Posterior vena cava (tissue), 2 donors: ENCODE data around the gene PER3. TPM values are rescaled to one million over a fixed set of nuclear protein-coding genes. Genes with fewer than 3 reads are reported as not detected.
A peak's percentile ranks its signal among the peaks of the same experiment; 100 is the strongest.

Experiments
- DNase-seq: peaks from one replicate; pipeline ENCODE4 v3.0.0-alpha.2; 2020; ENCODE audit warnings: low spot score
- intact Hi-C, 2 donors: fragments of 100-400 bp; cut with DNase I; formaldehyde crosslinking; loops; one replicate each; pipeline versions ENCODE4 v1.14.1 to v1.14.2; 2022 to 2023
- long read RNA-seq, 2 donors: library from polyadenylated mRNA; unstranded; transcript quantifications; one replicate each; pipeline ENCODE4 v2.0.0, GENCODE V29; 2020 to 2021
- total RNA-seq, 2 donors: library from RNA; stranded (reverse); fragmentation: NEBNext Ultra II Directional; extraction: Animal tissue kit (Norgen Biotek cat#: 25700); gene quantifications; one replicate each; pipeline ENCODE4 v1.2.1, GENCODE V29; 2021
- donor health status: DM: yes; HTN: yes; CAD: no.
- donor health status: DM: yes; HTN: yes; CAD: no.

The PER3 gene
- 10 to 100 TPM; 11.3 to 19.0 TPM for total RNA-seq
- long read RNA-seq, donor 1, partial matches to known transcripts, result 3 of 5 reads
- long read RNA-seq, donor 1, other reads (novel, unspliced or antisense), result 1 of 5 reads
- long read RNA-seq, donor 2, partial matches to known transcripts, result 0 of 1 reads
- long read RNA-seq, donor 2, other reads (novel, unspliced or antisense), result 1 of 1 reads

GRCh38 chr1:7783826-7784491, at the start of gene PER3:
PER3 (plus strand) TSS chr1:7784291; CDS start chr1:7784878, 587 bp downstream.
- DNase-seq, result peak; percentile 99
- intact Hi-C loops, result loop anchor here in 1 of 2 donors (5.0 kb wide), 1 partner anchor 1792 kb away; the partner anchor contains the start of gene NPHP4

GRCh38 chr1:7738044-7738443, 46.0 kb upstream of the PER3 start:
- no peak for DNase-seq
- intact Hi-C loops, result no loop called here

GRCh38 chr1:7743346-7743745, 40.7 kb upstream of the PER3 start:
- no peak for DNase-seq
- intact Hi-C loops, result no loop called here

GRCh38 chr1:7744882-7745281, 39.2 kb upstream of the PER3 start:
- no peak for DNase-seq
- intact Hi-C loops, result no loop called here

GRCh38 chr1:7745783-7746182, 38.3 kb upstream of the PER3 start:
- DNase-seq, result no peak
- intact Hi-C loops, result no loop called here

- no peak for DNase-seq
- intact Hi-C loops, result no loop called here
Measured at GRCh38 chr1:7747605-7748004, 36.5 kb upstream of the PER3 start.

- no peak for DNase-seq
- intact Hi-C loops, result no loop called here
Measured at GRCh38 chr1:7749126-7749525, 35.0 kb upstream of the PER3 start.

GRCh38 chr1:7751174-7751573, 32.9 kb upstream of the PER3 start:
- DNase-seq, result no peak
- intact Hi-C loops, result loop anchor here in 1 of 2 donors (2.0 kb wide), 1 partner anchor 82 kb away; no protein-coding TSS in a partner anchor

GRCh38 chr1:7752512-7753417, 31.3 kb upstream of the PER3 start:
- intact Hi-C loops, result loop anchor here in 1 of 2 donors (2.0 kb wide), 1 partner anchor 84 kb away; no protein-coding TSS in a partner anchor
- no peak for DNase-seq

GRCh38 chr1:7753641-7754040, 30.4 kb upstream of the PER3 start:
- DNase-seq, result no peak
- intact Hi-C loops, result loop anchor here in 1 of 2 donors (2.0 kb wide), 1 partner anchor 85 kb away; no protein-coding TSS in a partner anchor

GRCh38 chr1:7754234-7754633, 29.9 kb upstream of the PER3 start:
- intact Hi-C loops, result no loop called here
- DNase-seq, result no peak

GRCh38 chr1:7755448-7755847, 28.6 kb upstream of the PER3 start:
- intact Hi-C loops, result no loop called here
- DNase-seq, result no peak

GRCh38 chr1:7760245-7760644, 23.8 kb upstream of the PER3 start:
- no peak for DNase-seq
- intact Hi-C loops, result no loop called here

GRCh38 chr1:7761103-7761502, 23.0 kb upstream of the PER3 start:
- intact Hi-C loops, result no loop called here
- DNase-seq, result no peak

GRCh38 chr1:7767176-7767575, 16.9 kb upstream of the PER3 start:
- intact Hi-C loops, result no loop called here

GRCh38 chr1:7768583-7768982, 15.5 kb upstream of the PER3 start:
- no peak for DNase-seq
- intact Hi-C loops, result no loop called here

More at GRCh38 chr1:7767176-7767575, 16.9 kb upstream of the PER3 start:
- DNase-seq, result no peak

- intact Hi-C loops, result no loop called here
- DNase-seq, result no peak
Measured at GRCh38 chr1:7769673-7770412, 14.2 kb upstream of the PER3 start.

GRCh38 chr1:7770669-7770996, 13.5 kb upstream of the PER3 start:
- intact Hi-C loops, result no loop called here
- no peak for DNase-seq

- DNase-seq, result peak; percentile 97
- intact Hi-C loops, result no loop called here
Measured at GRCh38 chr1:7770997-7771822, 12.9 kb upstream of the PER3 start, which contains the start of gene VAMP3. VAMP3 (plus strand) TSS chr1:7771296; CDS start chr1:7771384, 88 bp downstream.
